Ovary (tissue), 9 donors: ENCODE data around the gene ASCL5. TPM values are rescaled to one million over a fixed set of nuclear protein-coding genes. Genes with fewer than 3 reads are reported as not detected.

Experiments
- DNase-seq, 5 donors: peaks; one replicate each; pipeline ENCODE4 v3.0.0-alpha.2; 2019 to 2020
- H3K27ac ChIP-seq, 2 donors: fragments of 200-600 bp; one replicate each; pipeline versions ENCODE4 v1.5.1 to v1.8.0; 2019 to 2022
- H3K27me3 ChIP-seq: fragments of 200-600 bp; one replicate; pipeline ENCODE4 v1.8.0; 2022
- H3K36me3 ChIP-seq: fragments of 200-600 bp; sonication (generic); one replicate; pipeline ENCODE4 v1.5.1; 2019
- H3K4me1 ChIP-seq: one replicate; pipeline ENCODE4 v1.8.1; 2013; ENCODE audit warnings: mild to moderate bottlenecking, moderate library complexity; ENCODE audit not compliant: insufficient read depth
- H3K4me3 ChIP-seq: fragments of 200-600 bp; sonication (generic); one replicate; pipeline ENCODE4 v1.5.1; 2017
- H3K9me3 ChIP-seq, 2 donors: fragments of 200-600 bp in 1 of 2; sonication (generic) in 1 of 2; one replicate each; pipeline versions ENCODE4 v1.5.1 to v1.8.1; 2013 to 2019; ENCODE audit warnings: mild to moderate bottlenecking in 1 of 2, moderate library complexity in 1 of 2
- CTCF ChIP-seq, 3 donors: fragments of 450-650 bp in 2 of 3; fragments of 200-600 bp in 1 of 3; IDR thresholded peaks; one replicate each; pipeline versions ENCODE4 v1.5.1 to v1.8.0; 2016 to 2022; ENCODE audit warnings: antibody characterized with exemption in 3 of 3, mild to moderate bottlenecking in 1 of 3
- EP300 ChIP-seq: sonication (generic); formaldehyde crosslinking; IDR thresholded peaks from one replicate; pipeline ENCODE4 v1.6.1; 2017; ENCODE audit warnings: antibody characterized with exemption
- POLR2A ChIP-seq: fragments of 450-650 bp; IDR thresholded peaks from one replicate; pipeline ENCODE4 v1.6.1; 2017; ENCODE audit warnings: antibody characterized with exemption, mild to moderate bottlenecking, moderate library complexity
- WGBS, 3 donors: extraction: QIAGEN DNeasy Blood & Tissue Kit in 1 of 3; methylation state at CpG; one replicate each; pipeline versions ENCODE4 v1.1.5 to v1.1.7; 2013 to 2017; 5-methylcytosine and 5-hydroxymethylcytosine counted together
- intact Hi-C, 4 donors: fragments of 100-400 bp; cut with DNase I; formaldehyde crosslinking; loops; one replicate each; pipeline versions ENCODE4 v1.11.0 to v1.15.1; 2022 to 2023
- polyA plus RNA-seq, 2 donors: library from polyadenylated mRNA; stranded (reverse); fragments of 200-250 nt in 1 of 2; fragments of 350-450 nt in 1 of 2; fragmentation: Illumina TruSeq in 1 of 2; extraction: RNeasy Lipid Tissue Mini Kit (QIAGEN cat#74804) in 1 of 2; gene quantifications; one replicate each; pipeline ENCODE4 v1.2.3, GENCODE V29; 2013 to 2014
- total RNA-seq, 7 donors: library from RNA; depleted of rRNA in 2 of 7; stranded (reverse); fragments of >200 nt in 2 of 7; fragmentation: NEBNext Ultra II Directional in 3 of 7; extraction: Animal tissue kit (Norgen Biotek cat#: 25700) in 3 of 7; gene quantifications; one replicate each; pipeline versions ENCODE4 v1.1.0 to v1.2.4, GENCODE V29; 2016 to 2023
- donor health status: DM: no; HTN: no; CAD: no; lungs with moderate emphysema.
- donor health status: DM: no; HTN: no; CAD: no.
- donor health status: Bipolar disorder and iron deficiency.
- donor health status: DM: yes; HTN: yes; CAD: no.
- donor health status: DM: no; HTN: no; CAD: no.
- donor health status: DM: yes; HTN: yes; CAD: no.

Gene ASCL5
- total and polyA plus RNA-seq, 9 donors: 0.06 TPM; not detected in 8

DNA sequence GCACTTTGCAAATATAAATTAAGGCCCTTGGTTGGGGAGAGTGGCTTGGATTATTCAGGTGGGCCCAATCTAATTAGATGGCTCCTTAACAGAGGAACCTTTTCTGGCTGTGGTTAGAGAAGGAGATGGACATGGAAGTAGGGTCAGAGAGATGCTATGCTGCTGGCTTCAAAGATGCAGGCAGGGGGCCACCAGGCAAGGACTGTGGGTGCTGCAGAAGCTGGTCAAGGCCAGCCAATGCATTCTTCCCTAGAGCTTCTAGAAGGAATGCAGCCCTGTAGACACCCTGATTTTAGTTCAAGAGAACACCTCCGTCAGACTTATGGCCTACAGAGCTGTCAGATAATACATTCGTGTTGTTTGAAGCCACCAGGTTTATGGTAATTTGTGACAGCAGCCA lies 31.0 kb upstream of the ASCL5 start:
- Histone ChIP-seq H3K27me3 (no peaks in the 10 kb centered on the region), H3K4me3 (no peak overlapping the region), H3K36me3 (no peaks in the 10 kb centered on the region), H3K9me3 (no peaks in the 10 kb centered on the region), H3K27ac (no peak overlapping the region), H3K4me1 (peaks cover 7% of the 10 kb centered on the region)
- no peak for DNase-seq
- WGBS, 3 donors: 79 to 86% (median 82%) methylated on average over 2 of the region's 2 CpGs
- no peak for TF ChIP-seq POLR2A
- TF ChIP-seq EP300: no peak
- TF ChIP-seq CTCF (IDR thresholded peaks at IDR 0.05): no peak
- intact Hi-C loops: no loop called here

- TF ChIP-seq CTCF (IDR thresholded peaks at IDR 0.05) (no peak), POLR2A (no peak), EP300 (no peak)
- H3K27ac ChIP-seq: no peak overlapping the region
- DNase-seq: no peak
- no peak overlapping the region for H3K4me3 ChIP-seq
- H3K4me1 ChIP-seq: peaks cover 7% of the 10 kb centered on the region
- H3K27me3 ChIP-seq: no peaks in the 10 kb centered on the region
- H3K36me3 ChIP-seq: no peaks in the 10 kb centered on the region
- no peaks in the 10 kb centered on the region for H3K9me3 ChIP-seq
- intact Hi-C loops: no loop called here
Measured at GRCh38 chr1:201156819-201157218, 29.8 kb upstream of the ASCL5 start.

DNA sequence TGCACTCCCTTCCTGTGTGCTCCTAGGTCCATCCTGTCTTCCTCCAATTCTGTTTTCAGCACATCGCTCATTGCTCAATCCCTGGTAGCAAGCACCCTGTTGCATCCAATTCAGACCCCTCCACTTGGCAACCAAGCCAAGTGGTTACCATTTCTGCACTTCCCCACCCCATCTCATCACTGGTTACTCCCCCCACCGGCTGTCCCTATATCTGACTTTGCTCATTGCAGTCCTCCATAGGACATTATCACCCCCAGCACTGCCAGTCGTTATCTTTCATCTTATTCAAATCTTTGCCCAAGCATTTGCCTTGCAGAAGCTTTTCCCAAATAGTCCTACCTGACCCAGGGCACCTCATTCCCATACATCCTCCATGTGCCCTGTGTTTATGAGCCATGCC lies 29.4 kb upstream of the ASCL5 start:
- intact Hi-C loops: no loop called here
- WGBS, 3 donors: 86 to 90% (median 86%) methylated on average over 3 of the region's 3 CpGs
- Histone ChIP-seq H3K27me3 (no peaks in the 10 kb centered on the region), H3K9me3 (no peaks in the 10 kb centered on the region), H3K36me3 (no peaks in the 10 kb centered on the region), H3K4me1 (peaks cover 7% of the 10 kb centered on the region), H3K27ac (no peak overlapping the region), H3K4me3 (no peak overlapping the region)
- DNase-seq: no peak
- TF ChIP-seq POLR2A (no peak), EP300 (no peak), CTCF (IDR thresholded peaks at IDR 0.05) (no peak)

GRCh38 chr1:201155354-201155753 lies 28.4 kb upstream of the ASCL5 start:
- TF ChIP-seq POLR2A (no peak), CTCF (IDR thresholded peaks at IDR 0.05) (no peak), EP300 (no peak)
- Histone ChIP-seq H3K9me3 (no peaks in the 10 kb centered on the region), H3K4me3 (no peak overlapping the region), H3K27me3 (no peaks in the 10 kb centered on the region), H3K36me3 (no peaks in the 10 kb centered on the region), H3K4me1 (peaks cover 7% of the 10 kb centered on the region), H3K27ac (no peak overlapping the region)
- intact Hi-C loops: no loop called here
- DNase-seq: no peak
- 77 to 89% (median 84%) methylated on average over 2 of the region's 2 CpGs for WGBS, 3 donors
